ENCODE measurements around the gene SKAP2. TPM values are rescaled to one million over a fixed set of nuclear protein-coding genes. Genes with fewer than 3 reads are reported as not detected.

SKAP2 gene
- total RNA-seq, 1 experiment from 2014 or later = 66.8 TPM

GRCh38 chr7:26743205-26743604 is 121.2 kb downstream of the SKAP2 start:
- in situ Hi-C loops (cut with HindIII; ENCODE audit: low pct_unique_long_range_greater_than_20kb, low sequenced_read_pairs) (no loop called here), intact Hi-C loops (cut with micrococcal nuclease; ENCODE audit: unreplicated experiment) (no loop called here)
- POLR2A ChIA-PET = no interaction called here
- no peaks in the 10 kb centered on the region for H3K4me1 ChIP-seq (ENCODE audit: control insufficient read depth, insufficient read depth, low read length)
- H3K9me3 ChIP-seq (ENCODE audit: control insufficient read depth, insufficient read depth, low read depth, low read length) = no peaks in the 10 kb centered on the region
- DNase-seq (ENCODE audit: low read depth, low spot score) (no peak), ATAC-seq (no peak)
- no peaks in the 10 kb centered on the region for H3K36me3 ChIP-seq (ENCODE audit: control insufficient read depth, insufficient read depth, low read length)
- BruUV-seq (replicated peaks) = no TSS peak
- no peaks in the 10 kb centered on the region for H3K27me3 ChIP-seq (ENCODE audit: control insufficient read depth, insufficient read depth, low read length)
- no peak overlapping the region for H3K27ac ChIP-seq (ENCODE audit: low read length)
- CTCF ChIA-PET = interaction anchor here (0.6 kb wide), 1 partner anchor 458 kb away, joined by 3 read pairs; no protein-coding TSS in a partner anchor
- no peak overlapping the region for H3K4me3 ChIP-seq (ENCODE audit: low read depth in 2 of 2, low read length in 2 of 2)
- no peak for TF ChIP-seq TCF7L2 (IDR thresholded peaks at IDR 0.05; ENCODE audit: low read depth, low read length)
- TF ChIP-seq SIN3A (IDR thresholded peaks at IDR 0.05; ENCODE audit: borderline replicate concordance, insufficient read depth, low read depth, low read length) = no peak
- TF ChIP-seq, protein P1, sequence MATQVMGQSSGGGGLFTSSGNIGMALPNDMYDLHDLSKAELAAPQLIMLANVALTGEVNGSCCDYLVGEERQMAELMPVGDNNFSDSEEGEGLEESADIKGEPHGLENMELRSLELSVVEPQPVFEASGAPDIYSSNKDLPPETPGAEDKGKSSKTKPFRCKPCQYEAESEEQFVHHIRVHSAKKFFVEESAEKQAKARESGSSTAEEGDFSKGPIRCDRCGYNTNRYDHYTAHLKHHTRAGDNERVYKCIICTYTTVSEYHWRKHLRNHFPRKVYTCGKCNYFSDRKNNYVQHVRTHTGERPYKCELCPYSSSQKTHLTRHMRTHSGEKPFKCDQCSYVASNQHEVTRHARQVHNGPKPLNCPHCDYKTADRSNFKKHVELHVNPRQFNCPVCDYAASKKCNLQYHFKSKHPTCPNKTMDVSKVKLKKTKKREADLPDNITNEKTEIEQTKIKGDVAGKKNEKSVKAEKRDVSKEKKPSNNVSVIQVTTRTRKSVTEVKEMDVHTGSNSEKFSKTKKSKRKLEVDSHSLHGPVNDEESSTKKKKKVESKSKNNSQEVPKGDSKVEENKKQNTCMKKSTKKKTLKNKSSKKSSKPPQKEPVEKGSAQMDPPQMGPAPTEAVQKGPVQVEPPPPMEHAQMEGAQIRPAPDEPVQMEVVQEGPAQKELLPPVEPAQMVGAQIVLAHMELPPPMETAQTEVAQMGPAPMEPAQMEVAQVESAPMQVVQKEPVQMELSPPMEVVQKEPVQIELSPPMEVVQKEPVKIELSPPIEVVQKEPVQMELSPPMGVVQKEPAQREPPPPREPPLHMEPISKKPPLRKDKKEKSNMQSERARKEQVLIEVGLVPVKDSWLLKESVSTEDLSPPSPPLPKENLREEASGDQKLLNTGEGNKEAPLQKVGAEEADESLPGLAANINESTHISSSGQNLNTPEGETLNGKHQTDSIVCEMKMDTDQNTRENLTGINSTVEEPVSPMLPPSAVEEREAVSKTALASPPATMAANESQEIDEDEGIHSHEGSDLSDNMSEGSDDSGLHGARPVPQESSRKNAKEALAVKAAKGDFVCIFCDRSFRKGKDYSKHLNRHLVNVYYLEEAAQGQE (IDR thresholded peaks at IDR 0.05; ENCODE audit: insufficient read depth in 1 of 2, low read depth in 2 of 2, low read length in 1 of 2) = no peak
- TF ChIP-seq CTCF (IDR thresholded peaks at IDR 0.05) = no peak
- TF ChIP-seq POLR2AphosphoS5 (IDR thresholded peaks at IDR 0.05; ENCODE audit: low read depth, low read length) = no peak

DNA sequence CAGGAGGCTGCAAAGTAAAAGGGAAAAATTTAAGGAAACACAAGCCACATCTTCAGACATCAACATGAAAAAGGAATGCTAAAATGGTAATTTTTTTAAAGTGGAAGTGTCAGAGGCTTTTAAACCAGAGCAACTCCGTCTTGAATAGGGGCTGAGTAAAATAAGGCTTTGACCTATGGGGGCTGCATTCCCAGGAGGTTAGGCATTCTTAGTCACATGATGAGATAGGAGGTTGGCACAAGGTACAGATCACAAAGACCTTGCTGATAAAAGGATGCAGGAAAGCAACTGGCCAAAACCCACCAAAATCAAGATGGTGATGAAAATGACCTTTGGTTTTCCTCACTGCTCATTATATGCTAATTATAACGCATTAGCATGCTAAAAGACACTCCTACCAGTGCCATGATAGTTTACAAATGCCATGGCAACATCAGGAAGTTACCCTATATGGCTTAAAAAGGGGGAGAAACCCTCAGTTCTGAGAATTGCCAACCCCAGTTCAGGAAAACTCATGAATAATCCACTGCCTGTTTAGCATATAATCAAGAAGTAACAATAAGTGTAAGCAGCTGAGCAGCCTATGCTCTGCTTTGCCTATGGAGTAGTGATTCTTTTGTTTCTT is 128.3 kb downstream of the SKAP2 start:
- DNase-seq (ENCODE audit: low read depth, low spot score) = no peak
- TF ChIP-seq CTCF (IDR thresholded peaks at IDR 0.05) = no peak
- TF ChIP-seq, protein P1 (IDR thresholded peaks at IDR 0.05; ENCODE audit: insufficient read depth in 1 of 2, low read depth in 2 of 2, low read length in 1 of 2) = no peak
- TF ChIP-seq POLR2AphosphoS5 (IDR thresholded peaks at IDR 0.05; ENCODE audit: low read depth, low read length) = no peak
- no peak for TF ChIP-seq TCF7L2 (IDR thresholded peaks at IDR 0.05; ENCODE audit: low read depth, low read length)
- no peak for TF ChIP-seq SIN3A (IDR thresholded peaks at IDR 0.05; ENCODE audit: borderline replicate concordance, insufficient read depth, low read depth, low read length)
- H3K4me1 ChIP-seq (ENCODE audit: control insufficient read depth, insufficient read depth, low read length) = no peaks in the 10 kb centered on the region
- H3K27me3 ChIP-seq (ENCODE audit: control insufficient read depth, insufficient read depth, low read length) = no peaks in the 10 kb centered on the region
- intact Hi-C loops (cut with micrococcal nuclease; ENCODE audit: unreplicated experiment) = no loop called here
- H3K27ac ChIP-seq (ENCODE audit: low read length) = no peak overlapping the region
- no peaks in the 10 kb centered on the region for H3K36me3 ChIP-seq (ENCODE audit: control insufficient read depth, insufficient read depth, low read length)
- H3K9me3 ChIP-seq (ENCODE audit: control insufficient read depth, insufficient read depth, low read depth, low read length) = no peaks in the 10 kb centered on the region
- ChIA-PET CTCF (no interaction called here), POLR2A (no interaction called here)
- ATAC-seq = no peak
- in situ Hi-C loops (cut with HindIII; ENCODE audit: low pct_unique_long_range_greater_than_20kb, low sequenced_read_pairs) = no loop called here
- BruUV-seq (replicated peaks) = no TSS peak
- no peak overlapping the region for H3K4me3 ChIP-seq (ENCODE audit: low read depth in 2 of 2, low read length in 2 of 2)

Measured in Panc1 (cell line).